Lower leg skin (tissue), 3 donors: ENCODE measurements around the gene PSEN2.

Experiments
- POLR2A ChIP-seq, 2 donors: fragments of 450-650 bp; IDR thresholded peaks; one replicate each; pipeline ENCODE4 v1.6.1; 2016 to 2017; ENCODE audit warnings: antibody characterized with exemption in 2 of 2, mild to moderate bottlenecking in 1 of 2, moderate library complexity in 1 of 2
- TF ChIP-seq, protein P1 (sequence below), 3 donors: fragments of 450-650 bp; IDR thresholded peaks; one replicate each; pipeline ENCODE4 v1.5.1; 2016; ENCODE audit warnings: antibody characterized with exemption in 3 of 3, mild to moderate bottlenecking in 3 of 3, moderate library complexity in 2 of 3

DNA sequence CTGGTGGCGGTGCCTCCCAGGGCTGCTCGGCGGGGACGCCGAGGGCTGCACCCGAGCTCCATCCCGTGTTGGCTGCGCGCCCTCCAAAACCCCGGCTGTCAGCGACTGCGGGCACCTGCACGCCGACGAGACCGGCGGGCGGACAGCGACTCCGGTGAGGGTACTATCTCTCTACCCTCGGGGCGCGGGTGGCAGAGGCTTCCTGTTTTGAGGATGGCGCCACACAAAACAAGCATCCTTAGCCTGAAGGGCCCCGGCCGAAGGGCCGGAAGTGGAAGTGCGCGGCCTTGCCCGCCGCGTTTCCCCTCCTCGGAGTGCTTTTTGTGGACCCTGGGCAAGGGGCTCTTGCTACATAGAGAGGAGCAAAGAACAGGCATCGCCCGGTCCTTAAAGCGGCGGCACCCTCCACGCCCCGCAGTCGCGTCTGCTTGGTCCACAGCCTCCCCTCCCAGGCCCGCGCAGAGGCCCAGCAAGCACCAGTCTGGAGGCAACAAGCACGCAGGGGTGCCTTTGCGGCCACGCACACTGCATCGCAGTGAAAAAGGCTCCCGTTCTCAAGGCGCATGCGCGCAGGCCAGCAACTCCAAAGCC is 69.1 kb downstream of the PSEN2 start:
- TF ChIP-seq, protein P1, sequence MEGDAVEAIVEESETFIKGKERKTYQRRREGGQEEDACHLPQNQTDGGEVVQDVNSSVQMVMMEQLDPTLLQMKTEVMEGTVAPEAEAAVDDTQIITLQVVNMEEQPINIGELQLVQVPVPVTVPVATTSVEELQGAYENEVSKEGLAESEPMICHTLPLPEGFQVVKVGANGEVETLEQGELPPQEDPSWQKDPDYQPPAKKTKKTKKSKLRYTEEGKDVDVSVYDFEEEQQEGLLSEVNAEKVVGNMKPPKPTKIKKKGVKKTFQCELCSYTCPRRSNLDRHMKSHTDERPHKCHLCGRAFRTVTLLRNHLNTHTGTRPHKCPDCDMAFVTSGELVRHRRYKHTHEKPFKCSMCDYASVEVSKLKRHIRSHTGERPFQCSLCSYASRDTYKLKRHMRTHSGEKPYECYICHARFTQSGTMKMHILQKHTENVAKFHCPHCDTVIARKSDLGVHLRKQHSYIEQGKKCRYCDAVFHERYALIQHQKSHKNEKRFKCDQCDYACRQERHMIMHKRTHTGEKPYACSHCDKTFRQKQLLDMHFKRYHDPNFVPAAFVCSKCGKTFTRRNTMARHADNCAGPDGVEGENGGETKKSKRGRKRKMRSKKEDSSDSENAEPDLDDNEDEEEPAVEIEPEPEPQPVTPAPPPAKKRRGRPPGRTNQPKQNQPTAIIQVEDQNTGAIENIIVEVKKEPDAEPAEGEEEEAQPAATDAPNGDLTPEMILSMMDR (IDR thresholded peaks at IDR 0.05) = no peak
- peak in 1 of 2 donors; percentile 74 for TF ChIP-seq POLR2A (IDR thresholded peaks at IDR 0.05)
